H9 (cell line): Measurements from ENCODE around the gene ABR. TPM values are rescaled to one million over a fixed set of nuclear protein-coding genes. Genes with fewer than 3 reads are reported as not detected.

Source experiments
- DNase-seq: peaks from one replicate; pipeline ENCODE4 v3.0.0-alpha.2; 2017
- H2AFZ ChIP-seq: one replicate; pipeline ENCODE4 v1.6.1; 2013; ENCODE audit warnings: mild to moderate bottlenecking, low read length, control low read depth, moderate library complexity
- H2AK5ac ChIP-seq: 2 replicates; pipeline ENCODE4 v1.6.1; 2013; ENCODE audit warnings: low read length, control low read depth, mixed read lengths; ENCODE audit not compliant: insufficient read length
- H2BK120ac ChIP-seq: one replicate; pipeline ENCODE4 v1.6.1; 2013; ENCODE audit warnings: low read depth, mild to moderate bottlenecking, low read length, control low read depth, inconsistent platforms; ENCODE audit not compliant: poor library complexity, severe bottlenecking
- H2BK12ac ChIP-seq: 2 replicates; pipeline ENCODE4 v1.6.1; 2013; ENCODE audit warnings: low read length, control low read depth, mixed read lengths, low read depth; ENCODE audit not compliant: insufficient read length
- H2BK15ac ChIP-seq: 2 replicates; pipeline ENCODE4 v1.6.1; 2013; ENCODE audit warnings: low read depth, low read length, control low read depth
- H2BK20ac ChIP-seq: one replicate; pipeline ENCODE4 v1.6.1; 2013; ENCODE audit warnings: low read depth, mild to moderate bottlenecking, low read length, control low read depth, inconsistent platforms; ENCODE audit not compliant: poor library complexity, severe bottlenecking
- H2BK5ac ChIP-seq: 2 replicates; pipeline ENCODE4 v1.6.1; 2013; ENCODE audit warnings: low read length, control low read depth, mixed read lengths; ENCODE audit not compliant: insufficient read length
- H3K14ac ChIP-seq: 2 replicates; pipeline ENCODE4 v1.6.1; 2013; ENCODE audit warnings: low read length, control low read depth; ENCODE audit not compliant: insufficient read depth
- H3K18ac ChIP-seq: 2 replicates; pipeline ENCODE4 v1.6.1; 2013; ENCODE audit warnings: low read depth, mild to moderate bottlenecking, mixed read lengths, low read length, control low read depth; ENCODE audit not compliant: insufficient read length
- H3K23ac ChIP-seq: 2 replicates; pipeline ENCODE4 v1.6.1; 2013; ENCODE audit warnings: low read length, control low read depth, mixed read lengths, low read depth; ENCODE audit not compliant: insufficient read length
- H3K23me2 ChIP-seq: 2 replicates; pipeline ENCODE4 v1.6.1; 2013; ENCODE audit warnings: low read depth, mild to moderate bottlenecking, mixed read lengths, low read length, control low read depth; ENCODE audit not compliant: insufficient read length, poor library complexity, severe bottlenecking
- H3K27ac ChIP-seq: 2 replicates; pipeline ENCODE4 v1.5.1; 2013; ENCODE audit warnings: low read length, control low read depth, mixed read lengths, low read depth; ENCODE audit not compliant: insufficient read length
- H3K27me3 ChIP-seq: 2 replicates; pipeline ENCODE4 v1.6.1; 2013; ENCODE audit warnings: low read length, control low read depth, inconsistent platforms; ENCODE audit not compliant: insufficient read depth
- H3K4ac ChIP-seq: 2 replicates; pipeline ENCODE4 v1.6.1; 2013; ENCODE audit warnings: low read depth, mild to moderate bottlenecking, control low read depth, inconsistent platforms, low read length, moderate library complexity
- H3K4me1 ChIP-seq: 2 replicates; pipeline ENCODE4 v1.6.1; 2013; ENCODE audit warnings: low read length, control low read depth, inconsistent platforms; ENCODE audit not compliant: insufficient read depth
- H3K4me2 ChIP-seq: 2 replicates; pipeline ENCODE4 v1.6.1; 2013; ENCODE audit warnings: low read length, control low read depth, mixed read lengths; ENCODE audit not compliant: insufficient read length, insufficient read depth
- H3K56ac ChIP-seq: 2 replicates; pipeline ENCODE4 v1.6.1; 2013; ENCODE audit warnings: low read depth, mild to moderate bottlenecking, mixed read lengths, low read length, control low read depth; ENCODE audit not compliant: insufficient read length
- H3K79me1 ChIP-seq: 2 replicates; pipeline ENCODE4 v1.6.1; 2013; ENCODE audit warnings: low read depth, mild to moderate bottlenecking, moderate library complexity, low read length, control low read depth, inconsistent platforms; ENCODE audit not compliant: insufficient read depth, poor library complexity, severe bottlenecking
- H3K79me2 ChIP-seq: 2 replicates; pipeline ENCODE4 v1.6.1; 2013; ENCODE audit warnings: low read length, control low read depth, inconsistent platforms; ENCODE audit not compliant: insufficient read depth
- H3K9ac ChIP-seq: 2 replicates; pipeline ENCODE4 v1.6.1; 2013; ENCODE audit warnings: low read length, control low read depth, mixed read lengths; ENCODE audit not compliant: insufficient read length; ENCODE audit errors: extremely low read depth
- H3K9me3 ChIP-seq: one replicate; pipeline ENCODE4 v1.6.1; 2013; ENCODE audit warnings: low read depth, low read length, inconsistent platforms; ENCODE audit not compliant: control insufficient read depth
- H3T11ph ChIP-seq: one replicate; pipeline ENCODE4 v1.6.1; 2013; ENCODE audit warnings: mild to moderate bottlenecking, low read length, control low read depth, inconsistent platforms
- H4K20me1 ChIP-seq: one replicate; pipeline ENCODE4 v1.6.1; 2013; ENCODE audit not compliant: control insufficient read depth, insufficient read length, insufficient read depth
- H4K5ac ChIP-seq: 2 replicates; pipeline ENCODE4 v1.6.1; 2013; ENCODE audit warnings: low read depth, mild to moderate bottlenecking, mixed read lengths, low read length, control low read depth; ENCODE audit not compliant: insufficient read length
- H4K8ac ChIP-seq: replicated peaks from 2 replicates; pipeline ENCODE4 v1.6.1; 2013; ENCODE audit warnings: low read length, control low read depth, mixed read lengths, low read depth; ENCODE audit not compliant: insufficient read length
- H4K91ac ChIP-seq: 2 replicates; pipeline ENCODE4 v1.6.1; 2013; ENCODE audit warnings: low read depth, mild to moderate bottlenecking, moderate library complexity, mixed read lengths, low read length, control low read depth; ENCODE audit not compliant: insufficient read length
- H3K27ac Mint-ChIP-seq, 3 experiments: 2 replicates in 2 of 3; 3 replicates in 1 of 3; pipeline ENCODE4 v1.8.0; 2020 to 2021; ENCODE audit warnings: mixed read lengths in 3 of 3, mild to moderate bottlenecking in 1 of 3, moderate library complexity in 1 of 3
- H3K27me3 Mint-ChIP-seq: 2 replicates; pipeline ENCODE4 v1.8.0; 2021; ENCODE audit warnings: low read depth, mild to moderate bottlenecking, moderate library complexity, mixed read lengths
- H3K36me3 Mint-ChIP-seq, 3 experiments: 2 replicates in 2 of 3; 3 replicates in 1 of 3; pipeline ENCODE4 v1.8.0; 2020 to 2021; ENCODE audit warnings: low read depth in 3 of 3, mixed read lengths in 3 of 3; ENCODE audit not compliant: insufficient read depth in 1 of 3
- H3K4me1 Mint-ChIP-seq, 2 experiments: 2 replicates each; pipeline ENCODE4 v1.8.0; 2020; ENCODE audit warnings: mixed read lengths in 2 of 2
- H3K4me3 Mint-ChIP-seq, 2 experiments: 2 replicates in 1 of 2; 3 replicates in 1 of 2; pipeline ENCODE4 v1.8.0; 2020 to 2021; ENCODE audit warnings: mild to moderate bottlenecking in 2 of 2, mixed read lengths in 2 of 2, moderate library complexity in 1 of 2
- H3K9me3 Mint-ChIP-seq, 2 experiments: 2 replicates in 1 of 2; 3 replicates in 1 of 2; pipeline ENCODE4 v1.8.0; 2020; ENCODE audit warnings: mild to moderate bottlenecking in 2 of 2, mixed read lengths in 2 of 2, moderate library complexity in 1 of 2
- WGBS: extraction: QIAGEN DNeasy Blood & Tissue Kit; methylation state at CpG from one replicate; pipeline ENCODE4 v1.1.7; 2013; ENCODE audit warnings: missing lambda C conversion rate, low lambda C conversion rate, mixed read lengths; ENCODE audit not compliant: insufficient read length; ENCODE audit errors: extremely low coverage; 5-methylcytosine and 5-hydroxymethylcytosine counted together
- total RNA-seq: library from RNA; stranded (reverse); gene quantifications from 2 replicates; pipeline ENCODE4 v1.2.1, GENCODE V29; 2021
- TF ChIP-seq, protein P1 (sequence below): fragments of 200-600 bp; sonication (generic); conservative IDR thresholded peaks from 3 replicates; pipeline ENCODE4 v1.8.0; 2021; ENCODE audit warnings: antibody characterized with exemption, mild to moderate bottlenecking

The ABR gene
- total RNA-seq, 1 experiment from 2014 or later: 34.7 TPM

DNA sequence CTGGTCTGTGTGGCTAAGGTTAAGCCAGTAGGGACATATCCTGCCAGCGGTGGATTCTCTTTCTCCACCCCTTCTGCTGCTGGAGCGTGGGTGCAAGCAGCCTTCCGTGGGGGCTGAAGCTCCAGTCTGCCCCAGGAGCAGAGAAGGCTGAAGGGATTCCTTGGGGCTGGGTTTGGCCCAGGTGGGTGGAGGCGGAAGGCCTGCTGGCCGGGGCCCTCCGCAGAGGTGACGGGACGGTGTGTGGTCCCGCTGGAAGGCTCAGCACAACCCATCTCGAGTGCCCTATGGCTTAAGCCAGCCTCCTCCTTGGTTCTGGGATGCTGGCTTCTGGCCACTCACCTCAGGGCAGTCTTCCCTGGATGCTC is 169.7 kb downstream of the ABR start:
- Histone ChIP-seq H3K9me3 (no peaks in the 10 kb centered on the region), H2BK120ac (no peak overlapping the region), H3K27ac (no peak overlapping the region), H4K5ac (no peak overlapping the region), H2BK5ac (no peak overlapping the region), H2BK20ac (no peak overlapping the region), H3T11ph (no peak overlapping the region), H3K4me1 (no peaks in the 10 kb centered on the region), H3K4ac (no peak overlapping the region), H4K91ac (no peak overlapping the region), H3K4me2 (no peak overlapping the region), H3K56ac (no peak overlapping the region), H3K23me2 (no peaks in the 10 kb centered on the region), H3K14ac (no peak overlapping the region), H3K23ac (no peak overlapping the region), H3K9ac (no peak overlapping the region), H3K27me3 (no peaks in the 10 kb centered on the region), H3K18ac (no peak overlapping the region), H3K79me1 (no peaks in the 10 kb centered on the region), H2BK12ac (no peak overlapping the region), H4K20me1 (no peaks in the 10 kb centered on the region), H2AK5ac (no peak overlapping the region), H2AFZ (no peak overlapping the region), H2BK15ac (no peak overlapping the region), H4K8ac (no peak overlapping the region), H3K79me2 (no peaks in the 10 kb centered on the region)
- WGBS: no CpG with 5 or more reads among the region's 10 CpGs
- H3K36me3 Mint-ChIP-seq: peaks cover 0 to 9% (median 4%) of the 10 kb centered on the region in 3 experiments; a peak in 4 of 7 replicates
- no peak for DNase-seq
- H3K4me1 Mint-ChIP-seq: peaks cover 5 to 6% of the 10 kb centered on the region in 2 experiments; a peak in 3 of 4 replicates
- H3K27me3 Mint-ChIP-seq: no peaks in the 10 kb centered on the region; the same call in 1 of the 2 replicates
- no peak overlapping the region for H3K27ac Mint-ChIP-seq
- no peak overlapping the region for H3K4me3 Mint-ChIP-seq
- no peaks in the 10 kb centered on the region for H3K9me3 Mint-ChIP-seq
- TF ChIP-seq, protein P1, sequence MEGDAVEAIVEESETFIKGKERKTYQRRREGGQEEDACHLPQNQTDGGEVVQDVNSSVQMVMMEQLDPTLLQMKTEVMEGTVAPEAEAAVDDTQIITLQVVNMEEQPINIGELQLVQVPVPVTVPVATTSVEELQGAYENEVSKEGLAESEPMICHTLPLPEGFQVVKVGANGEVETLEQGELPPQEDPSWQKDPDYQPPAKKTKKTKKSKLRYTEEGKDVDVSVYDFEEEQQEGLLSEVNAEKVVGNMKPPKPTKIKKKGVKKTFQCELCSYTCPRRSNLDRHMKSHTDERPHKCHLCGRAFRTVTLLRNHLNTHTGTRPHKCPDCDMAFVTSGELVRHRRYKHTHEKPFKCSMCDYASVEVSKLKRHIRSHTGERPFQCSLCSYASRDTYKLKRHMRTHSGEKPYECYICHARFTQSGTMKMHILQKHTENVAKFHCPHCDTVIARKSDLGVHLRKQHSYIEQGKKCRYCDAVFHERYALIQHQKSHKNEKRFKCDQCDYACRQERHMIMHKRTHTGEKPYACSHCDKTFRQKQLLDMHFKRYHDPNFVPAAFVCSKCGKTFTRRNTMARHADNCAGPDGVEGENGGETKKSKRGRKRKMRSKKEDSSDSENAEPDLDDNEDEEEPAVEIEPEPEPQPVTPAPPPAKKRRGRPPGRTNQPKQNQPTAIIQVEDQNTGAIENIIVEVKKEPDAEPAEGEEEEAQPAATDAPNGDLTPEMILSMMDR: no peak
